H1 (cell line): ENCODE results near the gene MAGI2.

Source experiments
- BACH1 ChIP-seq: IDR thresholded peaks from 2 replicates; pipeline ENCODE4 v1.6.1; 2012; ENCODE audit warnings: low read length, improper control_type of control experiment
- CTCF ChIP-seq, 3 experiments: IDR thresholded peaks; 1 replicate in 2 of 3; 2 replicates in 1 of 3; pipeline versions ENCODE4 v1.5.1 to v1.6.1; 2011; ENCODE audit warnings: low read length in 3 of 3, mild to moderate bottlenecking in 3 of 3, inconsistent platforms in 2 of 3, low read depth in 1 of 3, moderate library complexity in 1 of 3; ENCODE audit not compliant: insufficient read depth in 1 of 3; ENCODE audit errors: control extremely low read depth in 1 of 3
- E2F6 ChIP-seq: IDR thresholded peaks from 2 replicates; pipeline ENCODE4 v1.6.1; 2012; ENCODE audit warnings: inconsistent platforms
- EZH2 ChIP-seq: fragments of 200-600 bp; sonication (generic); IDR thresholded peaks from 2 replicates; pipeline ENCODE4 v1.7.1; 2012; ENCODE audit warnings: low read depth, mild to moderate bottlenecking, moderate library complexity, low read length, inconsistent platforms; ENCODE audit not compliant: severe bottlenecking
- POLR2A ChIP-seq, 2 experiments: IDR thresholded peaks; 1 replicate in 1 of 2; 2 replicates in 1 of 2; pipeline ENCODE4 v1.6.1; 2011; ENCODE audit warnings: low read depth in 2 of 2, low read length in 2 of 2, mild to moderate bottlenecking in 2 of 2; ENCODE audit errors: control extremely low read depth in 1 of 2
- POLR2AphosphoS5 ChIP-seq: IDR thresholded peaks from 2 replicates; pipeline ENCODE4 v1.6.1; 2011; ENCODE audit warnings: low read depth, low read length
- RNF2 ChIP-seq: fragments of 200-900, 300-1000 bp; sonication (generic); IDR thresholded peaks from 2 replicates; pipeline ENCODE4 v1.7.1; 2016; ENCODE audit warnings: borderline replicate concordance, low read depth, mild to moderate bottlenecking, antibody characterized with exemption, low read length; ENCODE audit not compliant: poor library complexity, severe bottlenecking; ENCODE audit errors: missing control alignments
- SP1 ChIP-seq: IDR thresholded peaks from 2 replicates; pipeline ENCODE4 v1.6.1; 2011; ENCODE audit warnings: low read depth, low read length

- TF ChIP-seq CTCF (IDR thresholded peaks at IDR 0.05; ENCODE audit: control extremely low read depth in 1 of 3, insufficient read depth in 1 of 3, low read depth in 1 of 3, low read length in 3 of 3) (no peak), SP1 (no peak), POLR2A (IDR thresholded peaks at IDR 0.05; ENCODE audit: control extremely low read depth in 1 of 2, low read depth in 2 of 2, low read length in 2 of 2) (no peak), POLR2AphosphoS5 (no peak), E2F6 (no peak), EZH2 (no peak), BACH1 (no peak), RNF2 (no peak)
These were observed 24.9 kb upstream of the MAGI2 start for GRCh38 chr7:79478386-79478785.
